Measurements from ENCODE around the gene ZBTB12.

DNA sequence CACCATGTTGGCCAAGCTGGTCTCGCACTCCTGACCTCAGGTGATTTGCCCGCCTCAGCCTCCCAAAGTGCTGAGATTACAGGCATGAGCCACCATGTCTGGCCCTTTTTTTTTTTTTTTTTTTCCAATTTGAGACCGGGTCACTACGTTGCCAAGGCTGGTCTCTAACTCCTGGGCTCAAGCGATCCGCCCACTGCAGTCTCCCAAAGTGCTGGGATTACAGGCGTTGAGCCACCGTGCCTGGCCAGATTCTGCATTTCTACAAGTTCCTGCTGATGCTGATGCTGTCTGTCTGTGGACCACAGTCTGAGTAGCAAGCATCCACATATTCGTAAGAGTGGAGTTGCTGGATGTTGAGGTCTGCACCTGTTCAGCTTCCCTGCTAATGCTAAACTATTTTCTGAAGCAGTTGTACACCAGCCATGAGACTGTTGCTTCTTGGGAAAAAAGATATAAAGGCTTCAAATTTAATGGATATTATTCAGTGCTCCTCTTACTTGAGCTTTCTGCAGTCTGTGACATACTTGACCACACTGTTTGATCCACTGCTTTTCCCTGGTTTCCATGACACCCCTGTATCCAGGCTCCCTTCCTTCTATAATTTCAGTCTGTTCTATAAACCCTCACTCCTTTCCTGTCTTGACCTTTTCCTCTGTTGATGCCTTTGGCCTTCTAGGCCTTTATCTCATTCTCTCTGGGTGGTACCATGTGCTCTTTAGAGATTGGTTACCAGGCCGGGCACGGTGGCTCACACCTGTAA is 10.1 kb upstream of the ZBTB12 start:
- TF ChIP-seq, protein P1, sequence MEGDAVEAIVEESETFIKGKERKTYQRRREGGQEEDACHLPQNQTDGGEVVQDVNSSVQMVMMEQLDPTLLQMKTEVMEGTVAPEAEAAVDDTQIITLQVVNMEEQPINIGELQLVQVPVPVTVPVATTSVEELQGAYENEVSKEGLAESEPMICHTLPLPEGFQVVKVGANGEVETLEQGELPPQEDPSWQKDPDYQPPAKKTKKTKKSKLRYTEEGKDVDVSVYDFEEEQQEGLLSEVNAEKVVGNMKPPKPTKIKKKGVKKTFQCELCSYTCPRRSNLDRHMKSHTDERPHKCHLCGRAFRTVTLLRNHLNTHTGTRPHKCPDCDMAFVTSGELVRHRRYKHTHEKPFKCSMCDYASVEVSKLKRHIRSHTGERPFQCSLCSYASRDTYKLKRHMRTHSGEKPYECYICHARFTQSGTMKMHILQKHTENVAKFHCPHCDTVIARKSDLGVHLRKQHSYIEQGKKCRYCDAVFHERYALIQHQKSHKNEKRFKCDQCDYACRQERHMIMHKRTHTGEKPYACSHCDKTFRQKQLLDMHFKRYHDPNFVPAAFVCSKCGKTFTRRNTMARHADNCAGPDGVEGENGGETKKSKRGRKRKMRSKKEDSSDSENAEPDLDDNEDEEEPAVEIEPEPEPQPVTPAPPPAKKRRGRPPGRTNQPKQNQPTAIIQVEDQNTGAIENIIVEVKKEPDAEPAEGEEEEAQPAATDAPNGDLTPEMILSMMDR (IDR thresholded peaks at IDR 0.05; ENCODE audit: control extremely low read depth in 1 of 3, insufficient read depth in 1 of 3, low read depth in 1 of 3, low read length in 3 of 3) = no peak
- TF ChIP-seq SRF (IDR thresholded peaks at IDR 0.05; ENCODE audit: low read depth, low read length) (no peak), CHD1 (IDR thresholded peaks at IDR 0.05; ENCODE audit: low read depth, low read length) (no peak), NANOG (IDR thresholded peaks at IDR 0.05; ENCODE audit: insufficient read depth, low read depth, low read length, poor library complexity, severe bottlenecking) (no peak), CEBPB (IDR thresholded peaks at IDR 0.05; ENCODE audit: low read depth, low read length) (no peak), JUND (IDR thresholded peaks at IDR 0.05; ENCODE audit: low read length) (no peak), RAD21 (IDR thresholded peaks at IDR 0.05 in 1 of 2, conservative IDR thresholded peaks at IDR 0.05 in 1 of 2; ENCODE audit: low read depth in 2 of 2, low read length in 2 of 2) (no peak), HDAC6 (IDR thresholded peaks at IDR 0.05; ENCODE audit: low read depth, low read length) (no peak), POLR2AphosphoS5 (IDR thresholded peaks at IDR 0.05; ENCODE audit: low read depth, low read length) (no peak), CREB1 (IDR thresholded peaks at IDR 0.05) (no peak), GTF2F1 (IDR thresholded peaks at IDR 0.05; ENCODE audit: borderline replicate concordance, low read depth, low read length) (no peak), GABPA (IDR thresholded peaks at IDR 0.05; ENCODE audit: borderline replicate concordance, insufficient read depth, low read length) (no peak), POLR2A (IDR thresholded peaks at IDR 0.05; ENCODE audit: control extremely low read depth in 1 of 2, low read depth in 2 of 2, low read length in 2 of 2) (no peak), ZNF274 (IDR thresholded peaks at IDR 0.05; ENCODE audit: borderline replicate concordance, extremely low read depth, low read length) (no peak)
